Endometrium (tissue), 2 donors: ENCODE measurements around the gene THNSL1.
A peak's percentile ranks its signal among the peaks of the same experiment; 100 is the strongest.
"Not testable (repeated sequence)": the region's sequence is repeated elsewhere in the genome, so short reads cannot be mapped to it uniquely, and the experiment has no call there.

Experiments
- FAIRE-seq: peaks from 2 replicates; lab custom pipeline; 2012; peaks lifted over from hg19 to GRCh38; lab: Jason Lieb, UNC
- donor health status: control.
- donor health status: control.

THNSL1 gene

GRCh38 chr10:25016376-25017153 is at the start of gene THNSL1:
Gene THNSL1 (plus strand): TSS chr10:25016612. CDS start chr10:25023224, 6,612 bp downstream.
- FAIRE-seq, result peak; percentile 86

- FAIRE-seq, result no peak
These were observed 49.4 kb upstream of the THNSL1 start for GRCh38 chr10:24966962-24967481.

GRCh38 chr10:24968349-24968748 is 48.1 kb upstream of the THNSL1 start:
- no peak for FAIRE-seq

- FAIRE-seq, result not testable (repeated sequence)
These were observed 47.5 kb upstream of the THNSL1 start for GRCh38 chr10:24968951-24969350.

GRCh38 chr10:24969841-24970281 is 46.6 kb upstream of the THNSL1 start:
- FAIRE-seq, result no peak

- no peak for FAIRE-seq
These were observed 45.0 kb upstream of the THNSL1 start for GRCh38 chr10:24971374-24971773.

GRCh38 chr10:24973163-24973562 is 43.2 kb upstream of the THNSL1 start:
- FAIRE-seq, result no peak

- FAIRE-seq, result peak; percentile 8
These were observed 41.4 kb upstream of the THNSL1 start for GRCh38 chr10:24974976-24975375.

GRCh38 chr10:24979685-24980084 is 36.7 kb upstream of the THNSL1 start:
- FAIRE-seq, result no peak

GRCh38 chr10:24981161-24981710 is 35.2 kb upstream of the THNSL1 start:
- FAIRE-seq, result no peak

GRCh38 chr10:24982319-24983112 is 33.9 kb upstream of the THNSL1 start:
- FAIRE-seq, result no peak

GRCh38 chr10:24983130-24983529 is 33.3 kb upstream of the THNSL1 start:
- FAIRE-seq, result no peak

GRCh38 chr10:24983946-24984345 is 32.5 kb upstream of the THNSL1 start:
- FAIRE-seq, result no peak

- FAIRE-seq, result no peak
These were observed 31.5 kb upstream of the THNSL1 start for GRCh38 chr10:24984906-24985305.

GRCh38 chr10:24988831-24989640 is 27.4 kb upstream of the THNSL1 start:
- FAIRE-seq, result no peak

- FAIRE-seq, result peak; percentile 81
These were observed 26.5 kb upstream of the THNSL1 start for GRCh38 chr10:24989867-24990266.

GRCh38 chr10:24991298-24991697 is 25.1 kb upstream of the THNSL1 start:
- FAIRE-seq, result no peak

GRCh38 chr10:24992512-24993133 is 23.8 kb upstream of the THNSL1 start:
- no peak for FAIRE-seq

- FAIRE-seq, result no peak
These were observed 23.0 kb upstream of the THNSL1 start for GRCh38 chr10:24993237-24993958.

- FAIRE-seq, result no peak
These were observed 21.3 kb upstream of the THNSL1 start for GRCh38 chr10:24995072-24995471.

GRCh38 chr10:24998044-24998443 is 18.4 kb upstream of the THNSL1 start:
- no peak for FAIRE-seq
